GM18520 (cell line): Measurements from ENCODE around the gene SYNC.
"Not testable (repeated sequence)": the region's sequence is repeated elsewhere in the genome, so short reads cannot be mapped to it uniquely, and the experiment has no call there.

ENCODE experiments used
- ATAC-seq: cut with Tn5 transposase; IDR thresholded peaks from one replicate; pipeline ENCODE4 v1.9.1; 2021; ENCODE audit not compliant: unreplicated experiment

Gene SYNC

GRCh38 chr1:32647308-32648134, 55.0 kb downstream of the SYNC start:
- no peak for ATAC-seq

GRCh38 chr1:32644426-32644825, 58.1 kb downstream of the SYNC start:
- no peak for ATAC-seq

GRCh38 chr1:32642292-32642827, 60.2 kb downstream of the SYNC start:
- not testable (repeated sequence) for ATAC-seq

DNA sequence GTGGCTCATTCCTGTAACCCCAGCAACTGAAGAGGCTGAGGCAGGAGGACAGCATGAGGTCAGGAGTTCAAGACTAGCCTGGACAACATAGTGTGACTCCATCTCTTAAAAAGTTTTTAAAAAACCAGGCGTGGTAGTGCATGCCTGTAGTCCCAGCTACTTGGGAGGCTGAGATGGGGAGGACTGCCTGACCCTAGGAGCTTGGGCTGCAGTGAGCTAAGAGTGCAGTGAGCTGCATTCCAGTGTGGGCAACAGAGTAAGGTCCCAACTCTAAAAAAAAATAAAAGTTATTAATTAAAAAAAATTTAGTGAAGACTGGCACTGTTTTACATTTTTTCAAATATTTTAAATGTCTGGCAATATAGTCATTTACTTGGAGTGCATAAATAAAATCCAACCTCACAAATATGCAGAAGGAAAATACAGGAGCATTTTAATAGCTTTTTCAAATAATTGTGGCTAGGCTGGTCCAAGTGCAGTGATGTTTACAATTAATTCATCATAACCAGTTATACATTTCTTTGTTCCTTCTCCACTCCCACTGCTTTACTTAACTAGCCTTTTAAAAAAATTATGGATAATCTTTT, 63.0 kb downstream of the SYNC start:
- no peak for ATAC-seq

- no peak for ATAC-seq
Measured at GRCh38 chr1:32636914-32637645, 65.5 kb downstream of the SYNC start.

DNA sequence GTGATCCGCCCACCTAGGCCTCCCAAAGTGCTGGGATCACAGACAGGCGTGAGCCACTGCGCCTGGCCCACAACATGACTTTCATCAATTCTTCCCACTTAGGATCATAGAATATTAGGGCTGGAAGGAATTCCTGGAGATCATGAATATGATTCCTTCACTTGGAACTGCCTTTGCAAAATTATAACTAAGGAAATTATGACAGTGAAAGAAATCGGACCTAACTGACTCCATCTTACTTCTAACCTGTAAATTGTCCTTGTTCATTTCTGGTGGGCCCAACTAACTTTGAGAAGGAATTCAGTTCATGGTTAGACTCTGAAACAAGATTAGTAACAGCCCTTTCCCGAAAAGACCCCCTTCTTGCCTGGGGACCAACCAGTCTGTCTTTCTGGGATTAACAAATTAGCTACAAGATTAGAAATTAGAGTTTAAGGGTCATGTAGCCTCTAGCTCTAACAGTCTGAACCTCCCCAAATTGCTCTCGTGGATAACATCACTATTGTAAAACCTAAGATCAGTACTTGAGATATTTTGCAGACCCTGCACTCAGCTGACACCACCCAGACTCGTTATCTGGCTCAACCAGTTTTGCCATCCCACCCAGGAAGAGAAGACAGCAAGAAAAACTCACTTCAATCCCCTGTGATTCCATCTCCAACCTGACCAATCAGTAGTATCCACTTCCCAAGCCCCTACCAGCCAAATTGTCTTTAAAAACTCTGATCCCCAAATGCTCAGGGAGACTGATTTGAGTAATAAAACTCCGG, 66.9 kb downstream of the SYNC start:
- ATAC-seq = no peak

- ATAC-seq = no peak
Measured at GRCh38 chr1:32632829-32633228, 69.7 kb downstream of the SYNC start.

GRCh38 chr1:32630173-32630572, 72.4 kb downstream of the SYNC start:
- ATAC-seq = not testable (repeated sequence)
